Hair follicle dermal papilla cell (primary cell): ENCODE data around the gene SYNE3. TPM values are rescaled to one million over a fixed set of nuclear protein-coding genes. Genes with fewer than 3 reads are reported as not detected.

ENCODE experiments used
- small RNA-seq: library from RNA; depleted of rRNA; stranded (forward); fragments of <200 nt; gene quantifications from one replicate; pipeline ENCODE3, GENCODE V24; 2012
- total RNA-seq: library from RNA; depleted of rRNA; stranded (reverse); fragments of >200 nt; gene quantifications from 2 replicates; pipeline ENCODE4 v1.2.3, GENCODE V29; 2012

SYNE3 gene
- total RNA-seq: 46.9 and 56.1 TPM in 2 replicates

GRCh38 chr14:95516554-95517181 is at the start of gene SYNE3:
Gene SYNE3, minus strand, starts transcription at chr14:95516650. Its CDS starts 40,829 bp downstream, at chr14:95475821.

GRCh38 chr14:95534299-95535225 is 18.1 kb upstream of the SYNE3 start, which contains the start of gene GLRX5:
Gene GLRX5, plus strand, starts transcription at chr14:95535050. Its CDS starts 40 bp downstream, at chr14:95535090.

Small RNA genes lying within 50 kb of the gene (small RNA-seq; reads per million reads assigned to genes)
- 134 reads per million, percentile 98 among the genes with 10 or more reads in this experiment for gene SCARNA13

Other genes starting within 250 kb of the SYNE3 start
- gene CLMN, start 196.7 kb downstream of the SYNE3 start, total RNA-seq: 2.1 and 2.7 TPM in 2 replicates
- 17.2 and 20.8 TPM in 2 replicates for gene GLRX5, start 18.4 kb upstream of the SYNE3 start, total RNA-seq
- not detected in 2 replicates for gene TCL1B, start 169.8 kb upstream of the SYNE3 start, total RNA-seq
- gene TCL1A, start 197.5 kb upstream of the SYNE3 start, total RNA-seq: 0.65 TPM in 1 of 2 replicates, not detected in the other